Hematopoietic multipotent progenitor cell treated with erythropoietin and hydrocortisone succinate and interleukin-3 and kit ligand, for 4 days (in vitro differentiated cells): ENCODE data around the gene ZDHHC13.
A peak's percentile ranks its signal among the peaks of the same experiment; 100 is the strongest.

Experiments used
- DNase-seq: peaks from one replicate; pipeline ENCODE4 v3.0.0-alpha.2; 2015

The ZDHHC13 gene

GRCh38 chr11:19173004-19173689, 56.2 kb downstream of the ZDHHC13 start:
- DNase-seq = no peak

- DNase-seq = no peak
These were observed 57.1 kb downstream of the ZDHHC13 start for GRCh38 chr11:19173964-19174638.

DNA sequence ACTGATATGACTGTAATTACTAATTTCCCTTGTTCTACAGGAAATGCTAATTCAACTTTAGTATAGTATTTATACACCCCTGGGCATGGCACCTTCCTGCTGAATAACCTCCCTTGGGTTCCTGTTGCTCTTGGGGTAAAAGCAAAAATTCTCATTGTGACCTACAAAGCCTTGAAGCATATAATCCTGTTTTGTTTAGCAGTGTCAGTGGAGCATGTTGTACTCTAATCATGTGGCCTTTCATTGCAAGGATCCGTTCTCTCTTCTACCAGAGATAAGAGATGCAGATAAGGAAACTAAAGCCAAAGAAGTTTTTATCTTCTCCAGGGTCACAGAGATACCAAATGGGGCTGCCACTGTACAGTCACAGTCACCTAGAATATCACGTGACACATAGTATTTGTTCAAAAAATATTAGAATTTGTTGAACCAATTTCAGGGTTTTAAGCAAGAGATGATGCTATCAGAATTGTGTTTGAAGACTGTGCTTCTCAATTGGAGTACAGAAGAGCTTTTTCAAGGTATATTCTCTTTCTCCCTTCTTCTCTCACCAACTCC, 59.7 kb downstream of the ZDHHC13 start:
- peak; percentile 50 for DNase-seq

GRCh38 chr11:19181531-19182261, 64.7 kb downstream of the ZDHHC13 start:
- DNase-seq = peak; percentile 73

DNA sequence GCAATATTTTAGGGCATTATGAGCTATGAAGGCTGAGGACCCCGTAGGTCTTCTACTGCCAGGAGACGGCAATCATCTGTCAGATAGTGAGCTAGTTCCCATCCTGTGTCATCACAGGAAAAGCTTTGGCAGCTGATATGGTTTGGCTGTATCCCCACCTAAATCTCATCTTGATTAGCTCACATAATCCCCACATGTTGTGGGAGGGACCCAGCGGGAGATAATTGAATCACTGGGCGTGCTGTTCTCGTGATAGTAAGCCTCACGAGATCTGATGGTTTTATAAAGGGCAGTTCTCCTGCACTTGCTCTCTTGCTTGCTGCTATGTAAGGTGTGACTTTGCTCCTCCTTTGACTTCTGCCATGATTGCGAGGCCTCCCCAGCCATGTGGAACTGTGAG, 66.7 kb downstream of the ZDHHC13 start:
- peak; percentile 57 for DNase-seq

DNA sequence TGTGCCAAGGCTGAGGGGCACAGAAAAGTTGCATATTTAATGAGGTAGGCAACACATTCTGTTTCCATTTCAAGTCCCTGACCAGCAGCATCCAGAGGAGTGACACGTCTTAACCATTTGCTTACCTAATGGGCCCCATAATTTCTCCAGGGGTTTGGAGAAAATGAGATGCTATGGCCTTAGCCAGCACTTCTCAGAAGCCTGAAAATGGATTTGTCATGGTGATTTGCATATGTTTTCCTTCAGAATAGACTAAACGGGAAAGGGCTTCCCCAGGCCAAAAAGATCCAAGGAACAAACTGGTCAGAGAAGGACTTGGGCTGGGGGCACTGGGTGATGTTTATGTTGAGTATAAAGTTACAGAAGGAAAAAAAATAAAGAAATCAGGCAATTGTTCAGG, 68.1 kb downstream of the ZDHHC13 start:
- DNase-seq = no peak

DNA sequence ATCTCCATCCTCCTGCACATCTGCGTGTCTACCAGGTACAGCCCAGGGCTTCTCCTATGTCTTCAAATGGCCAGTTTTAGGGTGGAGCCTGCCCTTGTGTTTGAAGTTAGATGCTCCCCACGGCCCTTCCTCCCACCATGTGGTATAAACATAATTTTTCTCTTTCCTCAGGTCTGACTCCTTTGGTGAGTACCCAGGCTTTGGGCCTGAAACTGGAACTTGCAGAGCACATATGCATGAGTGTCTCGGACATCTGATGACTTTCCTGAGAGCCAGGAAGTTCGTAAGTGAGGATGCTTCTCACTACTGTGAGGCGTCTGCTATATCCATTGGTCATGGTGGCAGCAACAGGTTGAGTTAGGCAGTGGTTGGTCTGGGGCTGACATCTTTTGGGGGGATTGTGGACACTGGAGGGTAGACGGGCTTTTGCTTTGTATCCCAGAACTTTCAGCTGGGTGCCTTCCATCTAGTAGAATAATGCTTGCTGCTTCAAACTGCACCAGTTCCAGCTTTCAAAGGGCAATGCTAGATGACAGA, 68.6 kb downstream of the ZDHHC13 start:
- no peak for DNase-seq

DNA sequence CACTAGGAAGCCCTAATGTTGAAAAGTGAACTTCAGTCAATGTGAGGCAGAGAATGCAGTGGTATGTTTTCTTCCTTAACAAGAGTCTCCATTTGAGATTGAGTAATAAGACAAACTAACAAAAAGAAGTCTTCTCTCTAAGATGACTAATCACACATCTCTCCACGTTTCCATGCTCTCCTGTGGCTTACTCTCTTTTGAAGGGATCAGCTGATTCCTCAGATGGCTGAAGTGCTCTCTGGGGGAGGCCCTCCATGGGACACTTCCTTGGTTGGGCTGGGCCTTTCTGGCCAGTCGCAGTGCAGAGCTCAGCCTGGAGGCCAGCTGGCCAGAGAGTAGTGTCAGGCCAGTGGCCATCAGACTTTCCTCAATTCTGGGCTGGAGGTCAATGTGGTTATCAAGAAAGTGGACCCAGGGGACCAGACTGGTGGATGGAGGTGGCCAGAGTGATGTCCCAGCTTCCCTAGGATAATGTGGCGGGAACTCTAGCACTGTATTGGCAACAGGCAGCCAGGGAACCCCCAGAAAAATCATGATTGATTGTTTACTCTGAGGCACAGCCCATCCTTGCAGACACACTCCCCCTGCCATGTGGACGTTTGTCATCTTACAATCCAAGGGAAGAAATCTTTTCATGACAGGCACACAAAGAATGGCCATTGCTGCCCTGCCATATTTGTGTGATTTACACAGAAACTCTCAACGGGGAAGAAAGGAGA, 70.3 kb downstream of the ZDHHC13 start:
- no peak for DNase-seq

- no peak for DNase-seq
These were observed 70.9 kb downstream of the ZDHHC13 start for GRCh38 chr11:19187833-19188258.

GRCh38 chr11:19191530-19192169, 74.7 kb downstream of the ZDHHC13 start:
- DNase-seq = no peak

DNA sequence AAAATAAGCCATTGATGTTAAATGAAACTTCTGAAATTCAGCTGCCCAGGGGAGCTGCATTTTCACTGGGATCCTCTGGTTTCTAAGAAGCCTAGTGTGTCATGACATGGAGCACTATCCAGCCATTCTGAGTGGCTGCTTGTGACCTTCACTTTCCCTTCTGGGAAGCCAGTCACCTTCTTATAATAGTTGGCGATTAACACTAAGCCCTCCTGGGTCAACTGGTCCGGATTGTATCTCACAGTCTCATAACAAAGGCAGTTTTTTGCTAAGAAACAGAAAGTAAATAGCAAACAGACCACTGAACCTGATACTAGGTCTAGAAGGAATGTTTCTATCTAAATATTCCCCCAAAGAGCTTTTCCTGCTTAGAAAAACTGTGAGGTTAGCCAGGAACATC, 76.9 kb downstream of the ZDHHC13 start:
- DNase-seq = no peak

DNA sequence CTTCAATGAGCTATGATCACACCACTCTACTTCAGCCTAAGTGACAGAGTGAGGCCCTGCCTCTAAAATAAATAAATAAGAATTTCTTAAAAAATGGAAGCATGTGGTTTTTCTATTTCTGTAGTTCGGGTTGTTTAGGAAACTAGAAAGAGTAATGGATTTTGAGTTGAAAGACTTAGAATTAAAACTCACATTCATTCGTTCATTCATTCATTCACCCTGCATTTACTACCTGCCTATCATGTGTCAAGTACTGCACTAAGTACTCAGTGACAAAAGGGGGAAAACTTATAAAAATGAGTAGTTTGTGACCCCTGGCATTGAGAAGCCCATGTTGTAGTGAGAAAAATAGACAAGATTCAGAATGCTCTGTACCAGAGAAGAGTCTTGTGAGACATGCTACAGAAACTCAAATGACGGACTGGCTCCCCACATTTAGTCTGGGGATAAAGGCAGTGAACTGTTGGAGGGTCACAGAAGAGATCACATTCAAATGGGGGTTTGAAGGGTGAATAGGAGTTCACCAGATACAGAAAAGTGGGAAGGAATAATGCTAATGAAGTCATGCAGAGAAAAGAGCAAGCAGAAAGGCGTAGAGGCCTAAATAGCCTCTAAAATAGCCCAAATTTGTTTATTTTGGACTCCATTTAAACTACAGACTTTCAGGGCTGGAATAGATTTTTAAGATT, 77.8 kb downstream of the ZDHHC13 start:
- no peak for DNase-seq

GRCh38 chr11:19196432-19196831, 79.5 kb downstream of the ZDHHC13 start:
- no peak for DNase-seq

DNA sequence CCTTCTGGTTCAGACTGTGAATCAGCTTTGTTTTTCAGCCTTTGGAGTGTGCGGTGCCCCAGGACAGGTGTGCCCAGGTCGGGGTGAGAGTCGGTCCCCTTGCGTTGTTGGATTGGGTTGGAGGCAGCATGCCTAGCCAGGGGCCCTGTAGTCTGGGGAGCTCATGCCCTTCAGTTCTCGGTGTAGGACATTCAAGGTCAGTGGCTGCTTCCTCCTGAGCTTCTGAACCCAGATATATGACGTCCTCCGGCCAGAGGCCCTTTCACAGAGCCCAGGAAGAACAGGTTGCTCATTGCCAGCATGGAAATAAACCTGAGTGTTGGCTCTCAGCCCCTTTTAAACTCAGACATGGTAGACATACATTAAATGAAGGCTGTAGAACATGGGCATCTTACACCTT, 82.1 kb downstream of the ZDHHC13 start:
- no peak for DNase-seq

DNA sequence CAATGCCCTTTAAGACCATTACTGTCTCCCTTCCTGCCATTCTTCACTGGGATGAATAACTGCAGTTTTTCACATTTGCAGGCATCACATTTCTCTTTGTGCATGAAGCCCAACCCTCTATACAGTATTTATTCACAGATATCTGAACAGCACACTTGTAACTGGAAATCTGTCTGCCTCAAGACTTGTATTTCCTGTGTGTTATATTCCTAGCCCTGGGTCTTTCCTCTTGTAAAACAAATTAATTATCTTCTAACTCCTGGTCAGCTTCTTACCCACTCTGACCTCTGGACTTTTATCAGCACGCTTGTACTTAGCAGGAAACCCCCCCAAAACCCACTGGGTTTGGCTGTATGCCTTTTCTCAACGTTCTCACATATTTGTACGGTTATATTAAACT, 82.8 kb downstream of the ZDHHC13 start:
- peak; percentile 93 for DNase-seq

GRCh38 chr11:19200410-19201201, 83.6 kb downstream of the ZDHHC13 start:
- DNase-seq = peak; percentile 94

DNA sequence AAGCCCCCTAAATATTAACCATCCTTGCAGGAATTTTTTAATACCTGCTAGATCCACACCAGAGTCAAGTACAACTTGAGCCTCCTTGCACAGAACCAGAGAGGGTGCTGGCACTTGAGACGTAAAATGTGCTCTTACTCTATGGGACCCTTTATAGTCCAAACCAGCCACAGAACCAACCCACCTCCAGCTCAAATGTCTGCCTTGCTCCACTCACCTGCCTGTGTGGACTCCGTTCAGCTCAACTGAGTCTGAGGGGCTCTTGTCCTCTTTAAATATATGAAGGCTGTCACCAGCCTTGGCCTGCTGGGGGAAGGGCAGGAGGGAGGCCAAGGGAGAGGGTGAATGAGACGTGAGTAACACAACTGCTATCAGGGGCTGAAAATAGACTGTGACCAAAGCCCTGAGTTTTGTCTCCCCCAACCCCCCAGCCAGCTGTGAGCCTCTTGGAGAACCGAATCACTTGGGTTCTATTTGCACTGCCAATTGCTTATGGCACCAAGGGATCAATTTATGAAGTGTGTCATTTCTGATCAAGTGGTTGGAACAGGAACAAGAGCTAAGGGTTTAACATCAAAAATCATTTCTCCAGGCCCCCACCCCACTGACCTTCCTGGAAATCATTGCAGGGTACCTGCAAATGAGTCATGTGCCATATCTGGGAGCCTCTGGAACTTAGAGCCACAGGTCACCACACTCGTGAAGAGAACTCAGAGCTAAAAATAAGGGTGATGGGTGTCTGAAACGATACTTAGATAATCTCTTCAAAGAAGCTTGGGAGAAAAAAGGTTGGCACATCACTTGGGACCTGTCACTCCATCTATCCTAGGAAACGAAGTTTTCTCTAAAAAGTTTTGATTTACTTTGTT, 85.0 kb downstream of the ZDHHC13 start, which contains the start of gene CSRP3:
Gene CSRP3, minus strand, starts transcription at position 247 of the 869 bp plus-strand sequence. CDS start 9,535 bp downstream, outside the sequence.
- peak; percentile 42 for DNase-seq

DNA sequence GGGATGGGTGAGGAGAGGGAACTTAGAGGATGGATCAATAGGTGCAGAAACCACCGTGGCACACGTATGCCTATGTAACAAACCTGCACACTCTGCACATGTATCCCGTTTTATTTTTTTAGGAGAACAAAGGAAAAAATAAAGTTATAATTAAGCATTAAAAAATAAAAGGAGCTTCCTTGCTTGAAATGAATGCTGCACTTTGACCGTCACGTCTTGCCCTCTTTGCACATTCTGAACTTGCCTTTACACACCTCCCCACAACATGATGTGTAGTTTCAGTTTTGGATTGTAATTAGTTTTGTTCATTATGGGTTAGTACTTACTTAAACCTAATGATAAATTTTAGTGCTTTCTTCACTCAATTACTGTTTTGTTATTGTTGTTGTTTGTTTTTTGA, 87.9 kb downstream of the ZDHHC13 start:
- DNase-seq = no peak

GRCh38 chr11:19208181-19208580, 91.2 kb downstream of the ZDHHC13 start:
- DNase-seq = no peak
